GM18861 (cell line): ENCODE measurements around the gene PSD4.

ENCODE experiments used
- ATAC-seq: cut with Tn5 transposase; IDR thresholded peaks from one replicate; pipeline ENCODE4 v1.9.1; 2021; ENCODE audit not compliant: unreplicated experiment

Gene PSD4

DNA sequence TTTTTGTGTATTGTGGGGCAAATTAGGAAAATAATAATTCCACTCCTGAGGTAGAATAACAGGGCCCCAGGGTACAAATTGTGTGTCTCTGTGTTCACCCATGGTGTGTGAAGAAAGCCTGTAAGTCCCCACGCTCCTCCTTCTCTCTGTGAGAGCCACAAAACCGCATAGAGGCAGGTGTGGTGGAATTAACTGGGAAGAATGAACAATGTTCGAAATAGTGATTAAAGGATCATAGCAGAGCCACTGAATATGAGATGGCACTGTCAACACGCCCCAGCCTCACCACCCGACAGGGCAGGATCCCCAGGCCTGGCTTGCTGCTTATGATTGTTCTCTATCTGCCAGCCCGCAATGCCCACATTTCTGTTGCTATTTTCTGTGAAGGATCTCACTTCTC lies 32.3 kb upstream of the PSD4 start:
- ATAC-seq, result no peak

DNA sequence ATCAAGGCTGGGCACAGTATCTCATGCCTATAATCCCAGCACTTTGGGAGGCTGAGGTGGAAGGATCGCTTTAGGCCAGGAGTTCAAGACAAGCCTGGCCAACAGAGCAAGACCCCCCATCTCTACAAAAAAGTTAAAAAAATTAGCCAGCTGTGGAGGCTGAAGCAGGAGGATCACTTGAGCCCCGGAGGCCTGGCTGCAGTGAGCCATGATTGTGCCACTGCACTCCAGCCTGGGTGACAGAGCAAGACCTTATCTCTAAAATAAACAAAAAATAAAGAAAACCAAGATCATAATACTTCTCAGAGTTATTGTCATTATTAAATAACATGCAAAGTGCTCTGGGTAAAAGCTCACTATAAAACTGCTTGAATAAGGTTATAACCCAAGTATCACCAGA lies 31.5 kb upstream of the PSD4 start:
- no peak for ATAC-seq

DNA sequence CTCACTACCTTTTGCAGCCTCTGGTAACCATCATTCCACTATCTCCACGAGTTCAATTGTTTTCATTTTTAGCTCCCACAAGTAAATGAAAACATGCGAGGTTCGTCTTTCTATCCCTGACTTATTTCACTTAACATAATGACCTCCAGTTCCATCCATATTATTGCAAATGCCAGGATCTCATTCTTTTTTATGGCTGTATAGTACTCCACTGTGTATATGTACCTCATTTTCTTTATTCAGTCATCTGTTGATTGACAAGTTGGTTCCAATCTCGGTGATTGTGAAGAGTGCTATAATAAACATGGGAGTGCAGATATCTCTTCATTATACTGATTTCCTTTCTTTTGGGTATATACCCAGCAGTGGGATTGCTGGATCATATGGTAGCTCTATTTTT lies 29.5 kb upstream of the PSD4 start:
- ATAC-seq, result no peak

DNA sequence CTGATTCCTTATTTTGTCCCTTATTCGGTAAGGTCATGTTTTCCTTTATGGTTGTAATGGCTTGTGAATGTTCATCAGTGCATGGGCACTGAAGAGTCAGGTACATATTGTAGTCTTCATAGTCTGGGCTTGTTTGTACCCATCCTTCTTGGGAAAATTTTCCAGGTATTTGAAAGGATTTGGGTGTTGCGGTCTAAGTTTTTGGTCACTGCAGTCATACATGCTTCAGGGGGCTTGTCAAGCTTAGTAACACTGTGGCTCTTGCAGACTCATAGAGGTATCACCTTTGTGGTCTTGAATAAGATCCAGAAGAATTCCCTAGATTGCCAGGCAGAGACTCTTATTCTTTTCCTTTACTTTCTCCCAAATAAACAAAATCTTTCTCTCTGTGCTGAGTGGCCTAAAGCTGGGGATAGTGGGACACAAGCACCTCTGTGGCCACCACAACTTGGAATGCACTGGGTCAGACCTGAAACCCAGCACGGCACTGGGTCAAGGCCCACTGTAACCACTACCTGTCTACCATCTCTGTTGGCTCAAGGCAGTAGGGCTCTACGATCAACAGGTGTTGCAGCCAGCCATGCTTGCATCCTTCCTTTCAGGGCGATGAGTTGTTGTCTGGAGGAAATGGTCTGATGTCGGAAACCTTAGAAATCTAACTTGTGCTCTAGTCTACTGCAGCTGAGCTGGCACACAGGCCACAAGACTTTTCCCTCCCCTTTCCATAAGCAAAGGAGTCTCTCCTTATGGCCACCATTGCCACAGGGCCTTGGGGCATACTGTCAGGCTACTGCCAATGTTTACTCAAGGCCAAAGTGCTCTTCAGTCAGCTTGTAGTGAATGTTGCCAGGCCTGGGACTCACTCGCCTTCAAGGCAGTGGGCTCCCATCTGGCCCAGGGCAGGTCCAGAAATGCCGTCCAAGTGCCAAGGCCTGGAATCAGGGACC lies 24.9 kb upstream of the PSD4 start:
- no peak for ATAC-seq

DNA sequence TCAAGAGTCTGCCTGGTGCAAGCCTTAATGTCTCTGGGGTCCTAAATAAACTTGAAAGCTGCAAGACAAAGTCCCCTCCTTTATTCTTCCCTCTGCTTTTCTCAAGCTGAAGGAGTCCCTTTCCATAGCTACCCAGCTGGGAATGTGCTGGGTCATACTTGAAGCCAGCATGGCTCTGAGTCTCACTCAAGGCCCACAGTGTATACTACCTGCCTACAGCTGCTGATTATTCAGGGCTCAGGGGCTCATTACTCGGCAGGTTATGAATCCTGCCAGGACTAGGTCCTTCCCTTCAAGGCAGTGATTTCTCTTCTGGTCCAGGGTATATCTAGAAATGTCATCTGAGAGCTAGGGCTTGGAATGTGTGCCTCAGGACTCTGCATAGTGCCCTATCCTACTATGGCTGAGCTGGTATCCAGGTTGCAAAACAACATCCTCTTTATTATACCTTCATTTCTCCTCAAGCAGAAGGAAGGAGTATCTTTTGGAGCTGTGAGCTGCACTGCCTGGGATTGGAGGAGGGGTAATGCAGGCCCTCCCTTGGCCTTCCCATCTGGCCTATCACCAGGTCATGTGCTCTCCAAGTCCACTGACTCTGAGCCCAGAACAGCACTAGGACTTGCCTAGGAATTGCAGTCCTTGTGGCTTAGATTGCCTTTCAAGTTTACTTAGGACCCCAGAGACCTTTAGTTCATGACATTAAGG lies 24.1 kb upstream of the PSD4 start:
- ATAC-seq, result no peak

DNA sequence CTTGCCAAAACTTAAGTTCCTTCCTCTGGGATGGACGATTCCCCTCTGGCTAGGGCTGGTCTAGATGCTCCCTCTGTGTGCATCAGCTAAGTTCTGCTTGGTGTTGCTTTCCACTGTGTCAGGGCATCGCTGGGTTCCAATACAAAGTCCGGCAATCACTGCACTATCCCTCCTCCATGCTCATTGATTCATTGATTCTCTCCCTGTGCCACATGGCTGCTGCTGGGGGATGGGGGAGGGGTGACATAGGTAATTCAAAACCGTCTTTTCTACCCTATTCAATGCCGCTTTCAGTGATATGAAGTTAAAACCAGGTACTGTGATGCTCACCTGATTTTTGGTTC lies 23.5 kb upstream of the PSD4 start:
- ATAC-seq, result no peak

DNA sequence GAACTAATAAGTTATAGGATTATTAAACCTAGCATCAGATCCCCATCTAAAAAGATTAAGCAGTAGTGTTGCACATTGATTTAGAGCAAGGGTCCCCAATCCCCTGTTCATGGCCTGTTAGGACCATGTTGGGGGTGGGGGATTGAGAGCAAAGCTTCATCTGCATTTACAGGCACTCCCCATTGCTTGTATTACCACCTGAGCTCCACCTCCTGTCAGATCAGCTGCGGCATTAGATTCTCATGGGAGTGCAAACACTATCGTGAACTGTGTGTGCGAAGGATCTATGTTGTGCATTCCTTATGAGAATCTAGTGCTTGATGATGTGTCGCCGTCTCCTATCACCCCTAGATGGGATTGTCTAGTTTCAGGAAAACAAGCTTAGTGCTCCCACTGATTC lies 18.4 kb upstream of the PSD4 start:
- no peak for ATAC-seq

DNA sequence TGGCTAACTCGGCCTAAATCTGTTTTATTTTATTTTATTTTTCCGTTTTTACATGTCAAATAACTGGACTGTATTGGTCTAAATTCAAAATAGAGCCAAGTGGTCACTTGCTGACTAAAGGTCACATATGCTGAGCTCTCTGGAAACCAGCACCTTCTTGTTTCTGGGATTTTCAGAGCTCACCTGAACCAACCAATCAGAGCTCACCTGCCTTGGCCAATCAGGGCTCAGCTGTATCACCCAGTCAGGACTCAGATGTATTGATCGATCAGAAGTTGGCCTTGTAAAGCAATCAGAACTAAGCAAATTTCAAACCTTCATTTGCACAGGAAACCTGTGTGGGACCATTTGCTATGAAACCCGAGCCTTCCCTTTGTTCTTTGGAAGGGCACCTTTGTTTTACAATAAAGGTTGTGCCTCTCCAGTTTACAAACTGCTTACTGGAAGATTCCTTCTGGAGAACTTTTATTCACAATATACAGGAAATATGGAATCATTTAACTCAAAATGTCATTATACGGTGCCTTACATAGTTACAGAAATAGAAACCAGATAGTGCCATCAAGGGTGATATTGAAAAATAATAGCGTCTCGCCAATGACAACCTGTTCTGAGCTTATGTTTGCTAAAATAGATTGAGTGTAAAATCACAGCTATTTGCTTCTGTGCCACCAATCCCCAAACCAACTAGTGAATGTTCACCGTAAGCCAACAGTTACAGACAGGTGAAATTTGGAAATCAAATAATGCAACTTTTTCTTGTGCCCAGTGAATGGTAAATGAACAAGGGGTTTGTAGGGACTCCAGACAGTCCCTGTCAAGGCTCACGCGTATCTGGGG lies 17.3 kb upstream of the PSD4 start:
- no peak for ATAC-seq

DNA sequence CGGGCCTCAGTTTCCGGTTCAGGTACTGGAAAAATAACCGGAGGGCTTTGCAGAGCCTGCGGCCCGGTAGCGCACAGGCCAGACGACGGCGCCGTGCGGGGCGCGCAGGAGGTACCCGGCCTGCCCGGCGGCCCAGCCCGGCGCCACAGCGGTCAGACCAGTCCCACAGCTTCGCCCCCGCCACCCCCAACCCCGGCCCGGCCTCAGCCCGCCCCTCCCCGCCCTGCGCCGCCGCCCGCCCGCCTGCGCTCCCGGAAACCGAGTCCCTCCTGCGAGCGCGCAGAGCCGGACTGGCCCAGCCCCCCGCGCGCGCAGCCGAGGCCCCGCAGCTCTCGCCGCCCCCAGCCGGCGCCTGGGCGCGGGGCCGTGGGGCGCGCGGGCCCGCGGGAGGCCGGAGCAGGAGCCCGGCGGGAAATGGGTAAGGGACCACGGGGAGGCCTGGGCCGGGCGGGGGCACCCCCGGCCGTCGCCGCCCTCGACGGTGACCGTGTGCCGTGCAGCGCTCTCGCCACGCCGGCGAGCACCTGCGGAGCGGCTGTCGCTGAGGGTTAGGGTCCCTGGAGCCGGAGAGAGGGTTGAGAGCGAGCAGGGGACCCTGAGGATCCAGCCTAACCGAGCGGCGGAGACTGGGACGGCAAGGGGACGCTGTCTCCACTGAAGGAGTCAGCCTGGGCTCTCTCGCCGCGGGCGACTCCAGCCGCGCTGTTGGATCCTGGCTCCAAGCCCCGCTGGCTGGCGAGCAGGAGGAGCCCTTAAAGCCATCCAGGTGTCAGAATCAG lies 16.5 kb upstream of the PSD4 start:
- no peak for ATAC-seq

DNA sequence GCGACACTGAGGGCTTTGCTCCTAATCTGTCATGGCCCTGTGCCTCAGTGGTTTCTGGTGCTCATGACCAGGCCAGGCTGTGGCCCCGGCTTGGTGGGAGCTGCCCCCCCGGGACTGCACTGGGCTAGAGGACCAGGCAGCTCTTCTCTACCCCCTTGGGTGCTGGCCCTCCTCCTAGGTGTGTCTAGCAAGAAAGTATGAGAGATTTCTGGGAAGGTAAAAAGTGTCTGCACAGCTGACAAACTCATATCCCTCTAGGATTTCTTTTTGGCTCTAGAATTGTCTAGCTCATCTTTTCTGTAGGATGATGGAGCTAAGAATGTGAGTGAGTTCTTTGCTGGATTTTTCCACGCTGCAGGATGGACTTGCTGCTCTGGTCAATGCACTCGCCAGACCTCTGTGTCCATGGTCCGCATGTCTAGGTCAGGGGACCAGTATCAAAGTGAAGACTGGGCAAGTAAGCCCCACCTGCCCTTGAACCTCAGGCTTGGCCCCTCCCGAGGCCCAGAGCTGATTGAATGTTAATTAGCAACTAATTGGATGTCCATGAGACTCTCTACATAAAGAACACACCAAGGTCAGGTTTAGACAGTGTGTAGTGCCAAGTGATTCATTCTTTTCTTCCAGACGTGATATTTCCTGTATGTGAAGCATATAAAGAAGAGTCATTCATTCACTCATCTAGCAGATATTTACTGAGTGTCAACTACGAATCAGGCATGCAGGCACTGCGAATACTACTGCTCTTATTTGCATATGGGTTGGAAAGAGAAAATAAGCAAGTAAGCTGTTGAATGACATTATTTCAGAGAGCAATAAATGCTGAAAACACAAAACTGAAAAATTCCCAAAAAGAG lies 15.6 kb upstream of the PSD4 start:
- ATAC-seq, result no peak

DNA sequence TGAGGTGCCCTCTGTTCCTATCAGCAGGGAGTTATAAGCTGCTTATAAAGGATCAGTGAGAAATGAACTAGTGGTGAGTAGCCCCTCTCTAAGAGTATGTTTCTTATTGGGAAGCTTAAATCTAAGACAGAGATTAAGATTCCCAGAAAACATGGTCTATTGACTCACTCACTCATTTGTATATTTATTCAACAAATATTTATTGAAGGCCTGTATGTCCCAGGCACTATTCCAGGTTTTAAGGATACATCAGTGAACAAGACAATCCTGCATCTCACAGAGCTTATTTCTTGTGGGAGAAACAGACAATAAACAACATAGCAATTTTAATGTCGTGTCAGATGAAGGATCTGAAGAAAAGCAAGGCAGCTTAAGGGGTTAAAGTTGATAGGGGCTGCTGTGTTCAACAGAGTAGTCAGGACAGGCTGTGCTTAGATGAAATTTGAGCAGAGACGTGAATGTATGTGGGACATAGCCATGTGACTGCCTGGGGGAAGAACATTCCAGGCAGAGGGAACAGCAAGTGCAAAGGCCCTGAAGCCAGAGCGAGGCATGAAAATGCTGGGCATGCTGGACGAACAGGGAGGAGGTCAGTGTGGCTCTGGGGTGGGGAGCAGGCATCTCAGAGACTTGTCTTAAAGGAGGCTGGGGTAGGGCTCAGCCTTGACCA lies 14.8 kb upstream of the PSD4 start:
- no peak for ATAC-seq

DNA sequence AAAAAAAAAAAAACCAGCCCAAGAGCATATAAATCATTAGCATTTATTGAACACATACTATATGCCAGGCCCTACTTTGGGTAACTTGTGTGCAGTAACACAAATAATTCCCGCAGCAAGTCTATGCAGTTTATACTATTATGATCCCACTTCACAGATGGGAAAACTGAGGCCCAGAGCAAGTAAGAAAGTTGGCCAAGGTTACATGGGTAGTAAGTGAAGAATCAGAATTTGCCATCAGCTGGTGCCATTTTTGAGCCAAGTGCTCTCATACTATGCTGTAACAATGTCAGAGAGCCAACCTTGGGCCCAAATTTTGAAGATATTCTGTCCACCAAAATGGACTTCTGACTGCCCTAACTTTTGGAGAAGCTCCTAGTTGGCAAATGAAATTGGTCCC lies 13.5 kb upstream of the PSD4 start:
- no peak for ATAC-seq

DNA sequence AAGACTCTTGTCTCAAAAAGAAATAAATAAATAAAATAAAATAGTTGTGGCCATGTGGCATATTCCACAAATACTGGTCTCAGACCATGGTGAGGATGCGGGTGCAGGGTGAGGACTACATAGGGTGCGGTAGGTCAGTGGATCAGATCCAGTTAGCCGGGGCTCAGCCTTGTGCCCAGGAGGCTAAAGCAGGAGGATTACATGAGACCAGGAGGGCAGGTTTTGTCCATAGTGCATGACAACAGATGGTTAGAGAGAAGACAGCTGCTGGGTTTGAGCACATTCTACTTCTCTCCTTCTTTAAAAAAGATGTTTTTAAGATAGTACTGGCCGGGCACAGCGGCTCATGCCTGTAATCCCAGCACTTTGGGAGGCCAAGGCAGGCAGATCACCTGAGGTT lies 12.8 kb upstream of the PSD4 start:
- no peak for ATAC-seq

DNA sequence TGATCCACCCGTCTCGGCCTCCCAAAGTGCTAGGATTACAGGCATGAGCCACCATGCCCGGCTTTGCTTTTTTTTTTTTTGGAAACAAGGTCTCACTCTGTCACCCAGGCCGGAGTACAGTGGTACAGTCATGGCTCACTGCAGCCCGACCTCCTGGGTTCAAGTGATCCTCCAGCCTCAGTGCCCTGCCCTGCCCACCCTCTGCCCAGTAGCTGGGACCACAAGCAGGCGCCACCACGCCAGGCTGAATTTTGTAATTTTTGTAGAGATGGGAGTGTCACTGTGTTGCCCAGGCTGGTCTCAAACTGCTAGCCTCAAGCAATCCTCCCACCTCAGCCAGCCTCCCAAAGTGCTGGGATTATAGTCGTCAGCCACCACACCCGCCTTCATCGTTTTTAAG lies 11.6 kb upstream of the PSD4 start:
- ATAC-seq, result no peak

DNA sequence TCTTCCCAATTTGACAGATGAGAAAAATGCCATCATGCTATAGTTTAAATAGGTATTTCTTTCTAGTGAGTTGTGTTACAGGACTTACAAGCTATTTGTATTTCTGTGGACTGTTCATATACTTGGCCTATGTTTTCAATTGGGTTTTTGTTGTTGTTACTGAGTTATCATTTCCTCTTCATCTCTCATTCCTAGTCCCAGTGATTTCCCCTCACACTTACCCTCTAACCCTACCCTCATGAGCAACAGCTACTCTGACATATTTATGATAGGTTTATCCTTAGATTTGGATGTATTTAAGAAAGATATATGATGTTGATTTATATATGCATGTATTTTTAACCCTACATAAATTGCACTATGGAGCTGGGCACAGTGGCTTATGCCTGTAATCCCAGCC lies 10.9 kb upstream of the PSD4 start:
- no peak for ATAC-seq

DNA sequence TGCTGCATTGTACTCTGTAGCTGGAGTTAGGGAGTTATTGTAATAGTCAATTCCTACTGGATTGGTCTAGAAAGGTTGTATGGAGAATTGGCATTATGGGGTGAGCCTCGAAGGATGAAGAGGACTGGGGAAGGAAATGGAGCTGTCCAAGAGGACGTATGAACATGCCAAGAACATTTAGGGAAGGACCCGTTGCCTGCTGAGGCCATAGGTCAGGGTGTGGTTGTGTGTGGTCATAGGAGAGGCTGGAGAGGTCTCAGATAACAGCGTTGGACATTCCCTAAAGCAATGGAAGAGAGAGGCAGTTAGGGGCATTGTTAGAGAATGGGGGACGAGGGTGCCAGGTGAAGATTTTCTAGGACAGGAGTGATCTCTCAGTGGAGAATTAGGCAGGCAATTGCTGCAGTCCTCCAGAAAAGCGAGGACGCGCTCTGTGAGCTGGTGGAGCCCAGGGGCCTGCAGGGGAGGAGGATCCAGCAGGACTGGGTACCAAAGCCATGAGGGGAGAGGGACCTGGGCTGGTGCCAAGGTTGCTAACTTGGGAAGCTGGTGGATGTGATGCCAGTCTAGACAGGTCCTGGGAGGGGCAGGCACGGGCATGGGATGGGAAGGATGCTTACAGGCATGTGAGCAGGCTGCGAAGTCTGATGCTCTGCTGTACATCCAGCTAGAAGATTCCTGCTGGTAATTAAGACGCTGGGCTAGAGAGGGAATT lies 9.4 kb upstream of the PSD4 start:
- no peak for ATAC-seq

DNA sequence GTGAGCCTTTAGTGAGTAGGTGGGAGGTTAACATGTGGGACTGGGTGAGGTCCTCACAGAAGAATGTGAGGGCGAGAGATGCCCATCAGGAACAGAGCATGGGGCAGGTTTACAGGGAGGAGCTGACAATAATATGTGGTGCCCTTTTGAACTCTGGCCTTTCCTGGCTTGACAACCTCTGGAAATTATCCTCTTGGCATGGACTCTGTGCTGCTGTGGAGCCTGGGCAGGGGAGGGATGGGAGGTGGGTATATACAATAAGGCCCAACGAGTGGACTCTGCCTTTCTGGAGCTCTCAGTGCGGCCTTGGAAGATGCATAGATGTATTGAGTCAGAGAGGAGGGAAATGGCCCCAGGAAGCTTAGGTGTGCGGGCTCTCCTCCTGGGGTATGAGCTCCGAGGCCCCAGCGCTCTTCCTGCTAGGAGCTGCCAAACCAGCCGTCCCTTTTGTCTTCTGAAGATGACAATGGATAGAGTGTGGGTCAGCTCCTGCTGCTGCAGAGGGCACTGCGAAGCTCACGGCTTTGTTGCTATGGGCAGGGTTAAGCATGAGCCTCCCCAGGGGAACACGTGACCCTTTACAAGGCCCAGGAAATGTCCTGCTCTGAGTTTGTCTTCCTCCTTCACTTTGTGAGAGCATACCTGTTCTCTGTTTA lies 8.7 kb upstream of the PSD4 start:
- no peak for ATAC-seq

DNA sequence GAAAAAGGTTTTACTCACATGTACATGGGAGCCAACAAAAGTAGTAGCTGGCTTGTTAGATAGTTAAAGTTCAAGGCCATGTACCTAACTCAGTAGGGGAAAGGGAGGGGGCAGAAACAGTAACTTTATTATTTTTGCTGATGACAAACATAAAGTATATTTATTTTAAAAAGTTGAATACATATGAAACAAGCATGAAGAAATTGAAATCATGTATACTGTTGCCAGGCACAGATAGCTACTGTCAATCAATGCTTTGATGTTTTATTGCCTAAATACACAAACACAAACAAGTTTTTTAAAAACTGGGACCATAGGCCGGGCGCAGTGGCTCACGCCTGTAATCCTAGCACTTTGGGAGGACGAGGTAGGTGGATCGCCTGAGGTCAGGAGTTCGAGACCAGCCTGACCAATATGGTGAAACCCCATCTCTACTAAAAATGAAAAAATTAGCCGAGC lies 7.6 kb upstream of the PSD4 start:
- no peak for ATAC-seq
